K562 (cell line): Measurements from ENCODE around the gene LRRC8E. TPM values are rescaled to one million over a fixed set of nuclear protein-coding genes. Genes with fewer than 3 reads are reported as not detected.
A peak's percentile ranks its signal among the peaks of the same experiment; 100 is the strongest.

Source experiments
- CHD1 ChIP-seq: fragments of 200-600 bp; sonication (generic); IDR thresholded peaks from one replicate; pipeline ENCODE4 v1.6.1; 2012; ENCODE audit warnings: mild to moderate bottlenecking, moderate library complexity, low read length, inconsistent platforms
- CHD2 ChIP-seq: IDR thresholded peaks from 2 replicates; pipeline ENCODE4 v1.6.1; 2011; ENCODE audit warnings: low read depth, low read length
- CUX1 ChIP-seq: fragments of 200-800 bp; sonication (Bioruptor generic); IDR thresholded peaks from 2 replicates; pipeline ENCODE4 v1.6.1; 2016; ENCODE audit warnings: missing genetic modification characterization, missing compliant biosample characterization
- DLX4 ChIP-seq: fragments of 250-450 bp; sonication (Bioruptor Pico); IDR thresholded peaks from 2 replicates; pipeline ENCODE4 v1.6.1; 2021; ENCODE audit warnings: mild to moderate bottlenecking
- DMBX1 ChIP-seq: fragments of 250-450 bp; sonication (Bioruptor Pico); IDR thresholded peaks from 2 replicates; pipeline ENCODE4 v1.8.0; 2022; ENCODE audit warnings: inconsistent platforms, mild to moderate bottlenecking, moderate library complexity, borderline replicate concordance
- FOXA3 ChIP-seq, 2 experiments: fragments of 450-650 bp in 1 of 2; sonication (generic) in 1 of 2; formaldehyde crosslinking; IDR thresholded peaks in 1 of 2; conservative IDR thresholded peaks in 1 of 2; 2 replicates each; pipeline versions ENCODE4 v1.4.0 to v1.8.0; 2020 to 2022; ENCODE audit warnings: mild to moderate bottlenecking in 2 of 2, missing genetic modification reagents in 1 of 2
- GABPA ChIP-seq: fragments of 200-800 bp; sonication (Bioruptor generic); conservative IDR thresholded peaks from 2 replicates; pipeline ENCODE4 v1.6.1; 2016; ENCODE audit warnings: low read depth, missing genetic modification characterization, missing compliant biosample characterization
- HOMEZ ChIP-seq: fragments of 250-450 bp; sonication (Bioruptor Pico); IDR thresholded peaks from 2 replicates; pipeline ENCODE4 v1.4.0; 2020; ENCODE audit warnings: mild to moderate bottlenecking, moderate library complexity
- KDM5B ChIP-seq: fragments of 200-600 bp; sonication (generic); IDR thresholded peaks from 2 replicates; pipeline ENCODE4 v1.6.1; 2012; ENCODE audit warnings: low read depth, mild to moderate bottlenecking, moderate library complexity, low read length, control low read depth, inconsistent platforms; ENCODE audit not compliant: insufficient replicate concordance
- POLR2H ChIP-seq: IDR thresholded peaks from 2 replicates; pipeline ENCODE4 v1.6.1; 2016; ENCODE audit warnings: missing genetic modification characterization, low read depth, mild to moderate bottlenecking, control low read depth, missing compliant biosample characterization, moderate library complexity
- SAFB2 ChIP-seq: fragments of 200-400 bp; formaldehyde crosslinking; IDR thresholded peaks from 2 replicates; pipeline ENCODE4 v1.6.1; 2018; ENCODE audit warnings: borderline replicate concordance, low read length, low read depth, moderate library complexity; ENCODE audit not compliant: severe bottlenecking
- SFPQ ChIP-seq: fragments of 200-400 bp; formaldehyde crosslinking; IDR thresholded peaks from 2 replicates; pipeline ENCODE4 v1.6.1; 2017; ENCODE audit warnings: mild to moderate bottlenecking, low read depth, low read length, moderate library complexity
- SMC3 ChIP-seq: conservative IDR thresholded peaks from 2 replicates; pipeline ENCODE4 v1.6.1; 2011; ENCODE audit warnings: low read depth, low read length, improper control_type of control experiment; ENCODE audit not compliant: insufficient read depth
- ZNF12 ChIP-seq: sonication (generic); formaldehyde crosslinking; IDR thresholded peaks from 2 replicates; pipeline ENCODE4 v1.4.0; 2020; ENCODE audit warnings: mild to moderate bottlenecking, missing genetic modification reagents
- ZNF512 ChIP-seq: IDR thresholded peaks from 2 replicates; pipeline ENCODE4 v1.6.1; 2016; ENCODE audit warnings: missing genetic modification characterization, missing compliant biosample characterization
- ZNF764 ChIP-seq: fragments of 250-450 bp; sonication (Bioruptor Pico); IDR thresholded peaks from 2 replicates; pipeline ENCODE4 v1.4.0; 2020; ENCODE audit warnings: low read depth, mild to moderate bottlenecking, moderate library complexity
- polyA plus RNA-seq, 8 experiments: library from polyadenylated mRNA; depleted of rRNA in 4 of 8; stranded (reverse) in 5 of 8; unstranded in 3 of 8; fragments of >200 nt; fragmentation: Nextera tagmentation in 2 of 8; fragmentation: Illumina TruSeq in 1 of 8; extraction: Ambion mirVana in 2 of 8; extraction: Trizol in 1 of 8; gene quantifications; 2 replicates each; pipeline versions ENCODE4 v1.2.1 to v1.2.3, GENCODE V29; 2011 to 2014; ENCODE audit warnings: inconsistent platforms in 1 of 8, missing spikeins in 1 of 8
- total RNA-seq, 7 experiments: library from RNA; depleted of rRNA in 6 of 7; stranded (reverse); fragments of >200 nt in 6 of 7; fragmentation: Illumina TruSeq in 2 of 7; extraction: Trizol in 2 of 7; gene quantifications; 2 replicates each; pipeline versions ENCODE4 v1.2.1 to v1.2.3, GENCODE V29; 2011 to 2021; ENCODE audit warnings: low replicate concordance in 1 of 7

The LRRC8E gene
- total and polyA plus RNA-seq, 9 of the 15 experiments (the other 6 are each of a cell fraction or from before 2014, with no cell fraction given): 0.08 to 5.7 (median 3.5) TPM; not detected in 1

GRCh38 chr19:7944177-7944761, 56.0 kb downstream of the LRRC8E start (continued):
- TF ChIP-seq SFPQ (no peak), CHD1 (no peak), SAFB2 (no peak), POLR2H (tag) (no peak), KDM5B (no peak), ZNF512 (tag) (no peak), FOXA3 (CRISPR knock-in tag; conservative IDR thresholded peaks at IDR 0.05 in 1 of 2, IDR thresholded peaks at IDR 0.05 in 1 of 2) (no peak), SMC3 (peak; percentile 83), GABPA (no peak), ZNF12 (CRISPR knock-in tag) (no peak), ZNF764 (CRISPR knock-in tag) (no peak), CUX1 (CRISPR knock-in tag) (no peak), HOMEZ (CRISPR knock-in tag) (no peak), CHD2 (no peak), DMBX1 (CRISPR knock-in tag) (no peak), DLX4 (no peak)
